ENCODE results near the gene EBF3.

DNA sequence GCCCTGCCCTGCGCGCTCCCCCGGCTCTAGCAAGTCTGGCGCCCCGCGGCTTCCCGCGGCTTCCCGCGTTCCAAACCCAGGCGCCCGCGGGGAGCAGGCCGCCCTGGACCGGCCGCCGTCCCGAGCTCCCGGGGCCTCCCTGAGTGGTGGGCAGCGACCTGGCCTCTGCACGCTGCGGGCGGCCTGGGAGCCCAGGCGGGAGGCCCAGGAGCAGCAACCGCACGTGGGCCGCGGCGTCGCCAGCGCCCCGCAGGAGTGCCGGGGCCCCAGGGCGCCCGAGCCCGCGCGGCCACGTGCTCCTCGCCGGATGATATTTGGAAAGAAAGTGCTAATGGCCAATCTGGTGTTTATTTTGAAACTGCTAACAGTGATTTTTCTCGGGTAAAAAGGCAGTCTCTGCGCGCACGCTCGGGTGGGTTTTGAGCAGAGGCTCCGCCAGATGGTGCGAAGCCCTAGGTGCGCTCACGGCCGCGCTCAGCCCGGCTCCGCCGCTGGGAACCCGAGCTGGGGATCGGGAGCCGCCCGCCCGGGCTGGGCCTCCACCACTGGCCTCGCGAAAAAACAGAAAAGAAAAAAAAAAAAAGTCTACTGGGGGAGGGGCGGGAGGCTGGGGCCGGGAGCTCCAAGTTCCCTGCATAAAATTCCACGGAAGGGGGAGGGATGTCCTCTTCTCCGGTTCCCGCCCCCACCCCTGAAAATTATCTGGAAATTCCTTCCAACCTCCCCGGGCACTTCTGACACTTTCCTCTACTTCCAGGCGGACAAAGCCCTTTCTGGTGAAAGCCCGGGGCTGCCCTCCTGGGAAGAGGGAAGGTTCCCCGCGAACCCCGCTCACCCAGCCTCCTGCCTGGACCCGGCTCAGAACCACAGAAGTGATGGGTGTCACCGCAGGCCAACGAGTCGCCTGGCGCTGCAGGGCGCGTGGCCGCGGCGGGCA is 4.3 kb downstream of the EBF3 start:
- TF ChIP-seq, protein P1, sequence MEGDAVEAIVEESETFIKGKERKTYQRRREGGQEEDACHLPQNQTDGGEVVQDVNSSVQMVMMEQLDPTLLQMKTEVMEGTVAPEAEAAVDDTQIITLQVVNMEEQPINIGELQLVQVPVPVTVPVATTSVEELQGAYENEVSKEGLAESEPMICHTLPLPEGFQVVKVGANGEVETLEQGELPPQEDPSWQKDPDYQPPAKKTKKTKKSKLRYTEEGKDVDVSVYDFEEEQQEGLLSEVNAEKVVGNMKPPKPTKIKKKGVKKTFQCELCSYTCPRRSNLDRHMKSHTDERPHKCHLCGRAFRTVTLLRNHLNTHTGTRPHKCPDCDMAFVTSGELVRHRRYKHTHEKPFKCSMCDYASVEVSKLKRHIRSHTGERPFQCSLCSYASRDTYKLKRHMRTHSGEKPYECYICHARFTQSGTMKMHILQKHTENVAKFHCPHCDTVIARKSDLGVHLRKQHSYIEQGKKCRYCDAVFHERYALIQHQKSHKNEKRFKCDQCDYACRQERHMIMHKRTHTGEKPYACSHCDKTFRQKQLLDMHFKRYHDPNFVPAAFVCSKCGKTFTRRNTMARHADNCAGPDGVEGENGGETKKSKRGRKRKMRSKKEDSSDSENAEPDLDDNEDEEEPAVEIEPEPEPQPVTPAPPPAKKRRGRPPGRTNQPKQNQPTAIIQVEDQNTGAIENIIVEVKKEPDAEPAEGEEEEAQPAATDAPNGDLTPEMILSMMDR (IDR thresholded peaks at IDR 0.05), result no peak
- TF ChIP-seq POLR2A (IDR thresholded peaks at IDR 0.05), result no peak
